GM21723 (cell line): ENCODE measurements around the gene TSPY1.
"Not testable (repeated sequence)": the region's sequence is repeated elsewhere in the genome, so short reads cannot be mapped to it uniquely, and the experiment has no call there.

ENCODE experiments used
- ATAC-seq: cut with Tn5 transposase; IDR thresholded peaks from one replicate; pipeline ENCODE4 v1.9.1; 2021; ENCODE audit warnings: mild to moderate bottlenecking, moderate library complexity; ENCODE audit not compliant: unreplicated experiment

Gene TSPY1, protein sequence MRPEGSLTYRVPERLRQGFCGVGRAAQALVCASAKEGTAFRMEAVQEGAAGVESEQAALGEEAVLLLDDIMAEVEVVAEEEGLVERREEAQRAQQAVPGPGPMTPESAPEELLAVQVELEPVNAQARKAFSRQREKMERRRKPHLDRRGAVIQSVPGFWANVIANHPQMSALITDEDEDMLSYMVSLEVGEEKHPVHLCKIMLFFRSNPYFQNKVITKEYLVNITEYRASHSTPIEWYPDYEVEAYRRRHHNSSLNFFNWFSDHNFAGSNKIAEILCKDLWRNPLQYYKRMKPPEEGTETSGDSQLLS

DNA sequence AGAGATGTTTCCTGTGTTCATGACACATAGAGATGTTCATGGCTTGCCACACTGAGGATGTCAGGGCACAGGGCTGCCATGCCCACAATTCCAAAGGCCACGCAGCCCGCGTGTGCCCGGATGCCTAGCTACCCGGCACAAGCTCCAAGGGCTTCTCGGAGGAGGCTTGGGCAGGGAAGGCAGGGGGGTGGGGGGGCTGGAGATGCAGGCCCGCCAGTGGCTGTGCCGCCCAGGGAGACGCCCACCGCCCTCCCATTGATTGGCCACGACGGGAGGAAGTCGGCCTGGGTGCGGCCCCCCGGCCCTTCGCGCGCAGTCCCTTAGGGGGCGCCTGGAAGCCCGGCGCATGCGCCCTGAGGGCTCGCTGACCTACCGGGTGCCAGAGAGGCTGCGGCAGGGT is at the start of gene TSPY1:
TSS of gene TSPY1 (plus strand) at position 301 of the 400 bp plus-strand sequence. CDS start at position 347, 46 bp downstream.
- not testable (repeated sequence) for ATAC-seq

DNA sequence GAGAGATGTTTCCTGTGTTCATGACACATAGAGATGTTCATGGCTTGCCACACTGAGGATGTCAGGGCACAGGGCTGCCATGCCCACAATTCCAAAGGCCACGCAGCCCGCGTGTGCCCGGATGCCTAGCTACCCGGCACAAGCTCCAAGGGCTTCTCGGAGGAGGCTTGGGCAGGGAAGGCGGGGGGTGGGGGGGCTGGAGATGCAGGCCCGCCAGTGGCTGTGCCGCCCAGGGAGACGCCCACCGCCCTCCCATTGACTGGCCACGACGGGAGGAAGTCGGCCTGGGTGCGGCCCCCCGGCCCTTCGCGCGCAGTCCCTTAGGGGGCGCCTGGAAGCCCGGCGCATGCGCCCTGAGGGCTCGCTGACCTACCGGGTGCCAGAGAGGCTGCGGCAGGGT is 20.2 kb downstream of the TSPY1 start, which contains the start of gene TSPY9:
TSS of gene TSPY9 (plus strand) at position 301 of the 400 bp plus-strand sequence. CDS start at position 347, 46 bp downstream.
- ATAC-seq, result not testable (repeated sequence)

DNA sequence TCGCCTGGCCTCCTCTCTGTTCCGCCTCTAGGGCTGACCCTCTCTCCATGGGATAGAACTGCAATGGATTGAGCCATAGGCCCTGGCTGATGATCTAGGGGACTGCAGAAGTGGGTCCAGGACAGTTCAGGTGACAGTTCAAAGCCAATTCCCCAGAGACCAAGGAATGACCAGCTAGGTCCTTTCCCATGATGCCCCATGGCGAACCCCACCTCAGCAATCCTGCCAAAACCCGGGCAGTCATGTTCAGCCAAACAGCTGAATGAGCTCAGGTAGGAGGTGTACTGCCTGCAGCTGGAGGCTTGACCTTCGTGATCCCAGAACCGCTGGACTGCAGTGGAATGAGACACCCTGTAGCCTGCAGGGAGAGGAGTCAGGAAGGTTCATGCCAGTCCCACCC is 37.6 kb downstream of the TSPY1 start:
- not testable (repeated sequence) for ATAC-seq

DNA sequence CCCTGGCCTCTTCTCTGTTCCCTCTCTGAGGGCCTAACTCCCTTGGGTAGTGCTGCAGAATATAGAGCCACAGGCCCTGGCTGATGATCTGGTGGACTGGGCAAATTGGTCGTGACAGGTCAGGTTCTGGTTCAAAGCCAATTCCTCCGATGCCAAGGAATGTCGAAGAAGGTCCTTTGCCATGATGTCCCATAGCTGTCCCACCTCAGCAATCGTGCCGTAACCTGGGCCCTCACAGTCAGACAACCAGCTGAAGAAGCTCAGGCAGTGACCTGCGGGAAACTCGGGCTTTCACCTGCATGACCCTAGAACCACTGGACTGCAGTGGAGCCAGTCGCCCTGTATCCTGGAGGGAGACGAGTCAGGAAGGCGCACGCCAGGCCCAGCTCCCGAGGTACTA is 49.5 kb downstream of the TSPY1 start:
- not testable (repeated sequence) for ATAC-seq
